Thyroid gland (tissue), 4 donors: ENCODE data around the gene ZDHHC22. TPM values are rescaled to one million over a fixed set of nuclear protein-coding genes. Genes with fewer than 3 reads are reported as not detected.

ENCODE experiments used
- DNase-seq, 2 donors: peaks; one replicate each; pipeline ENCODE4 v3.0.0-alpha.2; 2019
- H3K27ac ChIP-seq, 3 donors: fragments of 200-600 bp; sonication (generic); 1 replicate in 2 of 3; 2 replicates in 1 of 3; pipeline ENCODE4 v1.5.1; 2016 to 2019; ENCODE audit warnings: mild to moderate bottlenecking in 1 of 3, moderate library complexity in 1 of 3
- H3K27me3 ChIP-seq: fragments of 200-600 bp; sonication (generic); one replicate; pipeline ENCODE4 v1.5.1; 2019
- H3K36me3 ChIP-seq, 2 donors: fragments of 200-600 bp; sonication (generic); one replicate each; pipeline ENCODE4 v1.5.1; 2016 to 2019
- H3K4me1 ChIP-seq, 2 donors: fragments of 200-600 bp; sonication (generic); one replicate each; pipeline ENCODE4 v1.5.1; 2017 to 2019
- H3K4me3 ChIP-seq, 3 donors: fragments of 200-600 bp; sonication (generic); replicated peaks in 1 of 3; 1 replicate in 2 of 3; 2 replicates in 1 of 3; pipeline ENCODE4 v1.5.1; 2016; ENCODE audit warnings: mild to moderate bottlenecking in 1 of 3
- H3K9me3 ChIP-seq: fragments of 200-600 bp; sonication (generic); one replicate; pipeline ENCODE4 v1.5.1; 2017
- POLR2A ChIP-seq, 2 donors: fragments of 450-650 bp; IDR thresholded peaks; one replicate each; pipeline ENCODE4 v1.6.1; 2017; ENCODE audit warnings: antibody characterized with exemption in 2 of 2, mild to moderate bottlenecking in 2 of 2, moderate library complexity in 1 of 2
- WGBS, 2 donors: methylation state at CpG; one replicate each; pipeline ENCODE4 v1.1.5; 2017; 5-methylcytosine and 5-hydroxymethylcytosine counted together
- intact Hi-C: fragments of 100-400 bp; cut with DNase I; formaldehyde crosslinking; loops from one replicate; pipeline ENCODE4 v1.15.1; 2023
- total RNA-seq, 4 donors: library from RNA; depleted of rRNA; stranded (reverse); fragments of >200 nt; gene quantifications; one replicate each; pipeline ENCODE4 v1.2.3, GENCODE V29; 2016
- TF ChIP-seq, protein P1 (sequence below), 6 experiments: fragments of 200-600 bp in 3 of 6; fragments of 450-650 bp in 3 of 6; sonication (generic) in 3 of 6; IDR thresholded peaks; one replicate each; pipeline ENCODE4 v1.5.1; 2016 to 2019; ENCODE audit warnings: antibody characterized with exemption in 6 of 6, mild to moderate bottlenecking in 2 of 6, inconsistent platforms in 1 of 6, moderate library complexity in 1 of 6

ZDHHC22 gene
- total RNA-seq, 4 donors from 2014 or later = not detected

DNA sequence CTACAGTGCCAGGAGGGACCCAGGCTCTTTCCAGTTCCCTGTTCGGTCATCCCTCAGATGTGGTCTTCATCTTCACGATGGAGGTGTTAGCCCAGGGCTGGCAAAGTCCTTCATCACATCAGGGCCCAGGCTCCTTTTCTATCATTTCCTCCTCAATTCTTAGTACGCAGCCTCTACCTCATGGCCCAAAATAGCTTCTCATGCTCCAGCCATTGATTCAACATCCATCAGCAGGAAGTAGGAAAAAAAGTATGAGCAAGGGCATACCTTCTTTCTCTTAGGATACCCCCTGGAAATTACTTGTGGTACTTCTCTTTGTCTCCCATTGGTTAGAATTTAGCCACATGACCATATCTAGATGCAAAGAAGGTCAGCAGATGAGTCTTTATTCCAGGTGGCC lies 12.2 kb upstream of the ZDHHC22 start:
- Histone ChIP-seq H3K27me3 (no peaks in the 10 kb centered on the region), H3K4me3 (no peak overlapping the region), H3K36me3 (no peaks in the 10 kb centered on the region), H3K9me3 (no peaks in the 10 kb centered on the region), H3K27ac (no peak overlapping the region), H3K4me1 (no peaks in the 10 kb centered on the region)
- intact Hi-C loops = loop anchor here (10.0 kb wide), 1 partner anchor 161 kb away; no protein-coding TSS in a partner anchor
- TF ChIP-seq, protein P1, sequence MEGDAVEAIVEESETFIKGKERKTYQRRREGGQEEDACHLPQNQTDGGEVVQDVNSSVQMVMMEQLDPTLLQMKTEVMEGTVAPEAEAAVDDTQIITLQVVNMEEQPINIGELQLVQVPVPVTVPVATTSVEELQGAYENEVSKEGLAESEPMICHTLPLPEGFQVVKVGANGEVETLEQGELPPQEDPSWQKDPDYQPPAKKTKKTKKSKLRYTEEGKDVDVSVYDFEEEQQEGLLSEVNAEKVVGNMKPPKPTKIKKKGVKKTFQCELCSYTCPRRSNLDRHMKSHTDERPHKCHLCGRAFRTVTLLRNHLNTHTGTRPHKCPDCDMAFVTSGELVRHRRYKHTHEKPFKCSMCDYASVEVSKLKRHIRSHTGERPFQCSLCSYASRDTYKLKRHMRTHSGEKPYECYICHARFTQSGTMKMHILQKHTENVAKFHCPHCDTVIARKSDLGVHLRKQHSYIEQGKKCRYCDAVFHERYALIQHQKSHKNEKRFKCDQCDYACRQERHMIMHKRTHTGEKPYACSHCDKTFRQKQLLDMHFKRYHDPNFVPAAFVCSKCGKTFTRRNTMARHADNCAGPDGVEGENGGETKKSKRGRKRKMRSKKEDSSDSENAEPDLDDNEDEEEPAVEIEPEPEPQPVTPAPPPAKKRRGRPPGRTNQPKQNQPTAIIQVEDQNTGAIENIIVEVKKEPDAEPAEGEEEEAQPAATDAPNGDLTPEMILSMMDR (IDR thresholded peaks at IDR 0.05) = no peak
- no peak for TF ChIP-seq POLR2A (IDR thresholded peaks at IDR 0.05)
- WGBS, 2 donors = 90 to 94% methylated on average over 3 of the region's 3 CpGs
- no peak for DNase-seq

DNA sequence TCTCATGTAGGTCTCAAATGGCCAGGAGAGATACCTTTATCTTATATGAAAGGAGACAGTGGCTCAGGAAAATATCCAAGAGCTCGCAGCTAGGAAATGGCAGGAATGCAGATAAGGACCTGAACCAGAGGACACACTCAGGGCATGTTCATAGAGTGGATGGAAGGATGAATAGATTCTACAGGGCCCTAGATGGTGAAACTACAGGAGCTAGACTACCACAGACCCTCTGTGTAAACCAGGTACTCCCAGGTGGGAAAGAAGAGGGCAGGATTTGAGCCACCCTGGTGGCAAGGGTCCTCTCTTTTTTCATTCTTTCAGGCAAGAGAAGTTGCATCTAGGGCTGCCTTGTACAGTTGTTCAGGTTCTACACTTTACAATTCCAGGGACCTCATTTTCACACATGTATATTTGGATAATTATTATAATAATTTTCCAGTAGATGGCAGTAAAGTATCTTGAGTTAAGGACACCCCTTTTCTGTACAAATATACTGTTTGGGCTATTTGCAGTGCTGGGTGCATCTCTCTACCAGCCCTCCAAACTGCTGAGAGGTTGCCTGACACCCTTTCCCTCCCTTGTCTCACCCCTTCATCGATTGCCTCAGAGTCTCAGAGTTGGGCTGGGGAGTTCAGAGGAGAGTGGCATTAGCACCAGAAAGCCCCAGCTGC lies 10.5 kb upstream of the ZDHHC22 start:
- intact Hi-C loops = loop anchor here (10.0 kb wide), 1 partner anchor 163 kb away; no protein-coding TSS in a partner anchor
- H3K27ac ChIP-seq = no peak overlapping the region
- H3K36me3 ChIP-seq = no peaks in the 10 kb centered on the region
- no peak for TF ChIP-seq POLR2A (IDR thresholded peaks at IDR 0.05)
- TF ChIP-seq, protein P1 (IDR thresholded peaks at IDR 0.05) = peak in 1 of 6 experiments; percentile 3
- no peaks in the 10 kb centered on the region for H3K27me3 ChIP-seq
- H3K4me1 ChIP-seq = no peaks in the 10 kb centered on the region
- DNase-seq = no peak
- H3K9me3 ChIP-seq = no peaks in the 10 kb centered on the region
- WGBS, 2 donors = 34 to 51% methylated on average over 2 of the region's 2 CpGs
- H3K4me3 ChIP-seq = no peak overlapping the region

DNA sequence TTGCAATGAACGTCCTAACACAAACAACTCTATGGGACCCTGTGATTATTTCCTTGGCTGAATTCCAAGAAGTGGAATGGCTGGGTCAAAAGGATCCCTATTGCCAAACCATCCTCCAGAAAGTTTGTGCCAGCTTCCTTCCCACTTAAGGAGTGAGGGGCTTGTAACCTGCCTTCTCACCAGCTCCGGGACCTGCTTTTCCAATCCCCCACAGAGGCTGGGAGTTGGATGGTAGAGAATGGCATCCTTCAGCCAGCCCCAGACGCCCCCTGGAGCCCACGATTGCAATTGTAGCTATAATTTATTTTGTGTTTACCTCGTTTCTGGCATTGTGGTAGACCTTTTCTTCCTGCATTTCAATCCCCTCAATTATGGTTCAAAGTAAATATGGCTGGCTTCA lies 9.7 kb upstream of the ZDHHC22 start:
- no peak for TF ChIP-seq POLR2A (IDR thresholded peaks at IDR 0.05)
- TF ChIP-seq, protein P1 (IDR thresholded peaks at IDR 0.05) = peak in 4 of 6 experiments; percentile 27 to 47 (median 34)
- intact Hi-C loops = loop anchor here (10.0 kb wide), 1 partner anchor 164 kb away; no protein-coding TSS in a partner anchor
- Histone ChIP-seq H3K27me3 (no peaks in the 10 kb centered on the region), H3K4me1 (no peaks in the 10 kb centered on the region), H3K36me3 (no peaks in the 10 kb centered on the region), H3K9me3 (no peaks in the 10 kb centered on the region), H3K4me3 (no peak overlapping the region), H3K27ac (no peak overlapping the region)
- WGBS, 2 donors = 2% methylated on average over 5 of the region's 5 CpGs
- DNase-seq = peak in 1 of 2 donors; percentile 9

DNA sequence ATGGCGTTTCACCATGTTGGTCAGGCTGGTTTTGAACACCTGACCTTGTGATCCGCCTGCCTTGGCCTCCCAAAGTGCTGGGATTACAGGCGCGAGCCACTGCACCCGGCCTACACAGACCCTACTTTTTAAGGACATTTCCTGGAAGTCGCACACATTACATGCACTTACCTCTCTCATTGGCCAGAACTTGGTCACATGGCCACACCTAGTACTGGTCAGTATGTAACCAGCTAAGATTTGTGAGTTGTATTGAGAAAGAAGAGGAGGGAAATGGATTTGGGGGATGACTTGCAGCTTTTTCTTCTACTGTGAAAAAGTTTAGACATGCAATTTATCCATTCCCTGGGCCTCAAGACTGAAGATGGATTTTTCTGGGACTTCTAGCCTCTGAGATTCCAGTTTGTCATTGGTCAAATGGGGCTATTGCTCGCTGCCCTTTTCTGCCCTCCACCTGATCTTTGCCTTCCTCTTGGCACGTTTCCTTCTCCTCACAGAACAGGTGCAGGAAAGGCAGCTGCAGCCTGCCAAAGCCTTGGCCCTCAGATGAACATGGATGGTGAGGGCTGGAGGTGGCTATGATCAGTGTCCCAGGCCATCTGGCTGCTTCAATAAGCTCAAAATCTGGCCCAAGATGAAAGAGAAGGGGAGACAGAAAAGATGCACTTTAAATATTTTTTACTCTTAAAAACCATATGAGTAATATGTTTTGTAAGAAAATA lies 7.1 kb upstream of the ZDHHC22 start:
- no peak overlapping the region for H3K27ac ChIP-seq
- 69% methylated on average over 8 of the region's 8 CpGs for WGBS, 2 donors
- H3K9me3 ChIP-seq = no peaks in the 10 kb centered on the region
- no peaks in the 10 kb centered on the region for H3K4me1 ChIP-seq
- H3K36me3 ChIP-seq = no peaks in the 10 kb centered on the region
- no peak for DNase-seq
- TF ChIP-seq, protein P1 (IDR thresholded peaks at IDR 0.05) = no peak
- no peak for TF ChIP-seq POLR2A (IDR thresholded peaks at IDR 0.05)
- H3K27me3 ChIP-seq = no peaks in the 10 kb centered on the region
- intact Hi-C loops = no loop called here
- H3K4me3 ChIP-seq = no peak overlapping the region
